A673 (cell line): ENCODE data around the gene TSEN15.

Source experiments
- CTCF ChIP-seq: fragments of 300-800, 200-600 bp; sonication (generic); conservative IDR thresholded peaks from 2 replicates; pipeline ENCODE4 v1.5.1; 2017; ENCODE audit warnings: low read depth, mild to moderate bottlenecking, antibody characterized with exemption, low read length, moderate library complexity, mixed read lengths
- EZH2 ChIP-seq: fragments of 200-600 bp; sonication (generic); IDR thresholded peaks from 2 replicates; pipeline ENCODE4 v1.6.1; 2017; ENCODE audit warnings: borderline replicate concordance, low read depth, mild to moderate bottlenecking, mixed read lengths, antibody characterized with exemption, low read length; ENCODE audit not compliant: poor library complexity, severe bottlenecking

DNA sequence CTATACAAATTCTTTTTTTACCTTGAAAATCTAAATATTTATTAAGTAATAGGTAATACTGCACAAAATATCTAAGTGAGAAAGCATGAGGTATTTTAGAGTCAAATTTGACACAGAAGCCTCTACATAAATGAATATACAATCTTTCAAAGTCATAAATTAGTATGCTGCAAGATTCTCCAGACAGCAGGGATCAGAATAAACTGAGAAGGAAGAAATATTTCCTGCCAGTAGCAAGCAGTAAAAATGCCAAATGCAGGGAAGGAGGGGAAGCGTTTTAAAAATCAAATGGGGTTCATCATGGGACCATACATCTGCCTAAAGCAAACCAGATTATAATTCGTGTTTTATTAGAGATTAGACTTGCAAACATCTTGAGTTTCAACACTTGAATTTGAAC, 32.9 kb upstream of the TSEN15 start:
- TF ChIP-seq CTCF (no peak), EZH2 (no peak)
